ENCODE measurements around the gene RALBP1.

GRCh38 chr18:9454061-9454703 is 21.1 kb upstream of the RALBP1 start:
- TF ChIP-seq FOXM1 (IDR thresholded peaks at IDR 0.05; ENCODE audit: borderline replicate concordance) (no peak), ZNF384 (IDR thresholded peaks at IDR 0.05) (no peak), ARNT (IDR thresholded peaks at IDR 0.05) (no peak), BHLHE40 (IDR thresholded peaks at IDR 0.05; ENCODE audit: borderline replicate concordance) (no peak), TARDBP (IDR thresholded peaks at IDR 0.05) (no peak), LEF1 (IDR thresholded peaks at IDR 0.05; ENCODE audit: borderline replicate concordance) (no peak), FOXA1 (IDR thresholded peaks at IDR 0.05) (no peak), SP1 (IDR thresholded peaks at IDR 0.05) (no peak), NFRKB (IDR thresholded peaks at IDR 0.05) (no peak), HDGF (IDR thresholded peaks at IDR 0.05; ENCODE audit: borderline replicate concordance) (no peak), ELF4 (IDR thresholded peaks at IDR 0.05) (no peak), L3MBTL2 (conservative IDR thresholded peaks at IDR 0.05) (no peak)
